ENCODE results near the gene TRIM3.
"Not testable (repeated sequence)": the region's sequence is repeated elsewhere in the genome, so short reads cannot be mapped to it uniquely, and the experiment has no call there.

TRIM3 gene

GRCh38 chr11:6473451-6474412 lies at the start of gene TRIM3:
Gene TRIM3 (minus strand): TSS chr11:6473941. CDS start chr11:6465695, 8,246 bp downstream.
- TF ChIP-seq CTCF (IDR thresholded peaks at IDR 0.05; ENCODE audit: low read depth, low read length, poor library complexity, severe bottlenecking) (no peak), EZH2phosphoT487 (IDR thresholded peaks at IDR 0.05; ENCODE audit: borderline replicate concordance, low read length) (no peak)
- Histone ChIP-seq H3K27ac (ENCODE audit: low read depth, low read length) (no peak within 1 kb of the TSS), H3K4me3 (ENCODE audit: low read length) (peak within 1 kb of the TSS; percentile 88)

GRCh38 chr11:6523253-6523652 lies 49.5 kb upstream of the TRIM3 start:
- Histone ChIP-seq H3K9me3 (ENCODE audit: control insufficient read depth, insufficient read depth, low read length) (no peaks in the 10 kb centered on the region), H3K4me1 (ENCODE audit: control insufficient read depth, low read length) (no peaks in the 10 kb centered on the region), H3K79me2 (ENCODE audit: control insufficient read depth, low read length) (no peaks in the 10 kb centered on the region), H3K4me3 (ENCODE audit: low read length) (no peak overlapping the region), H3K4me2 (ENCODE audit: low read length) (no peak overlapping the region), H3K36me3 (ENCODE audit: control insufficient read depth, low read length) (peaks cover 14% of the 10 kb centered on the region; the same call in 1 of the 2 replicates), H3F3A (ENCODE audit: control insufficient read depth, insufficient read depth) (no peaks in the 10 kb centered on the region), H3K27me3 (ENCODE audit: control insufficient read depth, low read length) (no peaks in the 10 kb centered on the region), H3K9me2 (replicated peaks; ENCODE audit: control insufficient read depth, low read length) (no peaks in the 10 kb centered on the region), H4K20me1 (ENCODE audit: control insufficient read depth, insufficient read depth, low read depth, low read length) (no peaks in the 10 kb centered on the region), H3K27ac (ENCODE audit: low read depth, low read length) (no peak overlapping the region)
- TF ChIP-seq EZH2phosphoT487 (IDR thresholded peaks at IDR 0.05; ENCODE audit: borderline replicate concordance, low read length) (no peak), CTCF (IDR thresholded peaks at IDR 0.05; ENCODE audit: low read depth, low read length, poor library complexity, severe bottlenecking) (no peak)

More at GRCh38 chr11:6473451-6474412, at the start of gene TRIM3:
- H3K4me1 ChIP-seq (ENCODE audit: control insufficient read depth, low read length), result peaks cover 23% of the 10 kb centered on the region
- H3K36me3 ChIP-seq (ENCODE audit: control insufficient read depth, low read length), result peaks cover 19% of the 10 kb centered on the region
- H3K79me2 ChIP-seq (ENCODE audit: control insufficient read depth, low read length), result peaks cover 2% of the 10 kb centered on the region; the same call in 1 of the 2 replicates
- H4K20me1 ChIP-seq (ENCODE audit: control insufficient read depth, insufficient read depth, low read depth, low read length), result no peaks in the 10 kb centered on the region
- peak within 1 kb of the TSS; percentile 97 for H3K4me2 ChIP-seq (ENCODE audit: low read length)
- no peaks in the 10 kb centered on the region for H3K9me2 ChIP-seq (replicated peaks; ENCODE audit: control insufficient read depth, low read length)
- H3K9me3 ChIP-seq (ENCODE audit: control insufficient read depth, insufficient read depth, low read length), result no peaks in the 10 kb centered on the region
- H3K27me3 ChIP-seq (ENCODE audit: control insufficient read depth, low read length), result no peaks in the 10 kb centered on the region; the same call in 1 of the 2 replicates
- peaks cover 15% of the 10 kb centered on the region for H3F3A ChIP-seq (ENCODE audit: control insufficient read depth, insufficient read depth)

- H4K20me1 ChIP-seq (ENCODE audit: control insufficient read depth, insufficient read depth, low read depth, low read length); H3F3A ChIP-seq (ENCODE audit: control insufficient read depth, insufficient read depth); H3K27ac ChIP-seq (ENCODE audit: low read depth, low read length); H3K27me3 ChIP-seq (ENCODE audit: control insufficient read depth, low read length); H3K9me3 ChIP-seq (ENCODE audit: control insufficient read depth, insufficient read depth, low read length); H3K9me2 ChIP-seq (replicated peaks; ENCODE audit: control insufficient read depth, low read length); H3K4me2 ChIP-seq (ENCODE audit: low read length); H3K4me3 ChIP-seq (ENCODE audit: low read length); H3K4me1 ChIP-seq (ENCODE audit: control insufficient read depth, low read length); H3K79me2 ChIP-seq (ENCODE audit: control insufficient read depth, low read length): not testable (repeated sequence)
- peaks cover 17% of the 10 kb centered on the region; the same call in 1 of the 2 replicates for H3K36me3 ChIP-seq (ENCODE audit: control insufficient read depth, low read length)
These were observed 48.2 kb upstream of the TRIM3 start for GRCh38 chr11:6521946-6522345.

GRCh38 chr11:6520265-6520664 lies 46.5 kb upstream of the TRIM3 start:
- Histone ChIP-seq H4K20me1 (ENCODE audit: control insufficient read depth, insufficient read depth, low read depth, low read length) (no peaks in the 10 kb centered on the region), H3K36me3 (ENCODE audit: control insufficient read depth, low read length) (peaks cover 24% of the 10 kb centered on the region), H3K4me2 (ENCODE audit: low read length) (no peak overlapping the region), H3K27me3 (ENCODE audit: control insufficient read depth, low read length) (no peaks in the 10 kb centered on the region), H3K9me2 (replicated peaks; ENCODE audit: control insufficient read depth, low read length) (no peaks in the 10 kb centered on the region), H3F3A (ENCODE audit: control insufficient read depth, insufficient read depth) (no peaks in the 10 kb centered on the region), H3K9me3 (ENCODE audit: control insufficient read depth, insufficient read depth, low read length) (no peaks in the 10 kb centered on the region), H3K27ac (ENCODE audit: low read depth, low read length) (no peak overlapping the region), H3K4me1 (ENCODE audit: control insufficient read depth, low read length) (no peaks in the 10 kb centered on the region), H3K79me2 (ENCODE audit: control insufficient read depth, low read length) (no peaks in the 10 kb centered on the region), H3K4me3 (ENCODE audit: low read length) (no peak overlapping the region)
- TF ChIP-seq EZH2phosphoT487 (IDR thresholded peaks at IDR 0.05; ENCODE audit: borderline replicate concordance, low read length), result no peak
- no peak for TF ChIP-seq CTCF (IDR thresholded peaks at IDR 0.05; ENCODE audit: low read depth, low read length, poor library complexity, severe bottlenecking)
